ENCODE results near the gene NR2E3. TPM values are rescaled to one million over a fixed set of nuclear protein-coding genes. Genes with fewer than 3 reads are reported as not detected.

The NR2E3 gene
- total and polyA plus RNA-seq, 4 donors = 0.17 to 0.18 TPM; not detected in 2

- no peak for TF ChIP-seq GABPA (IDR thresholded peaks at IDR 0.05 in 1 of 2, conservative IDR thresholded peaks at IDR 0.05 in 1 of 2)
- TF ChIP-seq RAD21 (IDR thresholded peaks at IDR 0.05) = no peak
- no peak for TF ChIP-seq EGR1 (IDR thresholded peaks at IDR 0.05; ENCODE audit: low read depth in 2 of 2)
- TF ChIP-seq HNF4A (conservative IDR thresholded peaks at IDR 0.05) = no peak
- TF ChIP-seq FOXA1 (IDR thresholded peaks at IDR 0.05) = no peak
- no peak for TF ChIP-seq JUND (IDR thresholded peaks at IDR 0.05)
- TF ChIP-seq RXRA (IDR thresholded peaks at IDR 0.05) = no peak
- no peak for TF ChIP-seq ATF3 (IDR thresholded peaks at IDR 0.05)
- no peak for TF ChIP-seq ZBTB33 (IDR thresholded peaks at IDR 0.05)
- no peak for TF ChIP-seq FOXA2 (IDR thresholded peaks at IDR 0.05)
- Histone ChIP-seq H3K27ac (ENCODE audit: low read depth in 1 of 2, low read length in 2 of 2) (no peak overlapping the region), H3K36me3 (ENCODE audit: control insufficient read depth in 4 of 4, insufficient read depth in 3 of 4, low read depth in 1 of 4, low read length in 3 of 4) (peaks cover 0 to 2% (median 0%) of the 10 kb centered on the region in 4 donors), H3K4me3 (ENCODE audit: low read depth in 1 of 3, low read length in 3 of 3) (no peak overlapping the region), H3K9ac (ENCODE audit: low read depth in 1 of 2, low read length in 2 of 2) (no peak overlapping the region), H3K4me1 (ENCODE audit: control insufficient read depth in 4 of 4, insufficient read depth in 4 of 4, low read length in 3 of 4) (no peaks in the 10 kb centered on the region), H3K27me3 (ENCODE audit: control insufficient read depth in 4 of 4, insufficient read depth in 4 of 4, low read length in 3 of 4) (no peaks in the 10 kb centered on the region), H3K9me3 (ENCODE audit: control insufficient read depth in 4 of 4, low read length in 3 of 4) (no peaks in the 10 kb centered on the region)
- no peak for DNase-seq (ENCODE audit: low spot score)
- WGBS = 93% methylated on average over 7 of the region's 7 CpGs
These were observed 18.4 kb upstream of the NR2E3 start for GRCh38 chr15:71791975-71792374.

GRCh38 chr15:71792521-71792920, 17.8 kb upstream of the NR2E3 start:
- TF ChIP-seq YY1 (IDR thresholded peaks at IDR 0.05) (no peak), ATF3 (IDR thresholded peaks at IDR 0.05) (no peak), JUND (IDR thresholded peaks at IDR 0.05) (no peak), RAD21 (IDR thresholded peaks at IDR 0.05) (no peak), GABPA (IDR thresholded peaks at IDR 0.05 in 1 of 2, conservative IDR thresholded peaks at IDR 0.05 in 1 of 2) (no peak), MAX (IDR thresholded peaks at IDR 0.05) (no peak), FOXA2 (IDR thresholded peaks at IDR 0.05) (no peak), CTCF (IDR thresholded peaks at IDR 0.05; ENCODE audit: low read depth, low read length, missing input control) (no peak), REST (IDR thresholded peaks at IDR 0.05) (no peak), HNF4A (conservative IDR thresholded peaks at IDR 0.05) (no peak), RXRA (IDR thresholded peaks at IDR 0.05) (no peak), HNF4G (IDR thresholded peaks at IDR 0.05) (no peak), TAF1 (conservative IDR thresholded peaks at IDR 0.05) (no peak), ZBTB33 (IDR thresholded peaks at IDR 0.05) (no peak), NR2F2 (IDR thresholded peaks at IDR 0.05) (no peak), FOXA1 (IDR thresholded peaks at IDR 0.05) (no peak), EGR1 (IDR thresholded peaks at IDR 0.05; ENCODE audit: low read depth in 2 of 2) (no peak), SP1 (IDR thresholded peaks at IDR 0.05) (no peak)
- 79% methylated on average over 2 of the region's 2 CpGs for WGBS
- H3K9me3 ChIP-seq (ENCODE audit: control insufficient read depth in 4 of 4, low read length in 3 of 4) = no peaks in the 10 kb centered on the region
- no peak for DNase-seq (ENCODE audit: low spot score)
- no peaks in the 10 kb centered on the region for H3K4me1 ChIP-seq (ENCODE audit: control insufficient read depth in 4 of 4, insufficient read depth in 4 of 4, low read length in 3 of 4)
- H3K36me3 ChIP-seq (ENCODE audit: control insufficient read depth in 4 of 4, insufficient read depth in 3 of 4, low read depth in 1 of 4, low read length in 3 of 4) = peaks cover 0 to 2% (median 0%) of the 10 kb centered on the region in 4 donors
- no peak overlapping the region for H3K4me3 ChIP-seq (ENCODE audit: low read depth in 1 of 3, low read length in 3 of 3)
- H3K9ac ChIP-seq (ENCODE audit: low read depth in 1 of 2, low read length in 2 of 2) = no peak overlapping the region
- no peaks in the 10 kb centered on the region for H3K27me3 ChIP-seq (ENCODE audit: control insufficient read depth in 4 of 4, insufficient read depth in 4 of 4, low read length in 3 of 4)
- no peak overlapping the region for H3K27ac ChIP-seq (ENCODE audit: low read depth in 1 of 2, low read length in 2 of 2)
